D341Med (cell line): ENCODE measurements around the gene DYNLRB2.

Experiments used
- DNase-seq: peaks from one replicate; pipeline ENCODE4 v3.0.0; 2012; ENCODE audit warnings: low spot score

DYNLRB2 gene

GRCh38 chr16:80599466-80599865 is 58.7 kb downstream of the DYNLRB2 start:
- no peak for DNase-seq
